Lower leg skin (tissue), 4 donors: ENCODE measurements around the gene TRABD2A. TPM values are rescaled to one million over a fixed set of nuclear protein-coding genes. Genes with fewer than 3 reads are reported as not detected.

Experiments used
- DNase-seq, 2 donors: peaks; one replicate each; pipeline ENCODE4 v3.0.0-alpha.2; 2019; ENCODE audit warnings: low spot score in 2 of 2
- H3K4me3 ChIP-seq: fragments of 200-600 bp; sonication (generic); 2 replicates; pipeline ENCODE4 v1.5.1; 2017; ENCODE audit warnings: mild to moderate bottlenecking, low read depth; ENCODE audit not compliant: poor library complexity, severe bottlenecking
- CTCF ChIP-seq, 3 donors: fragments of 450-650 bp; IDR thresholded peaks; one replicate each; pipeline ENCODE4 v1.5.1; 2016; ENCODE audit warnings: antibody characterized with exemption in 3 of 3, mild to moderate bottlenecking in 3 of 3, moderate library complexity in 2 of 3
- POLR2A ChIP-seq, 2 donors: fragments of 450-650 bp; IDR thresholded peaks; one replicate each; pipeline ENCODE4 v1.6.1; 2016 to 2017; ENCODE audit warnings: antibody characterized with exemption in 2 of 2, mild to moderate bottlenecking in 1 of 2, moderate library complexity in 1 of 2
- WGBS, 2 donors: methylation state at CpG; one replicate each; pipeline ENCODE4 v1.1.5; 2018; 5-methylcytosine and 5-hydroxymethylcytosine counted together
- intact Hi-C: fragments of 100-400 bp; cut with DNase I; formaldehyde crosslinking; loops from one replicate; pipeline ENCODE4 v1.15.0; 2023; ENCODE audit warnings: low total_unique reads
- total RNA-seq, 4 donors: library from RNA; depleted of rRNA; stranded (reverse); fragments of >200 nt; gene quantifications; one replicate each; pipeline ENCODE4 v1.1.0, GENCODE V29; 2016

The TRABD2A gene
- total RNA-seq, 4 donors from 2014 or later = 0.17 to 2.1 (median 1.5) TPM; not detected in 1

DNA sequence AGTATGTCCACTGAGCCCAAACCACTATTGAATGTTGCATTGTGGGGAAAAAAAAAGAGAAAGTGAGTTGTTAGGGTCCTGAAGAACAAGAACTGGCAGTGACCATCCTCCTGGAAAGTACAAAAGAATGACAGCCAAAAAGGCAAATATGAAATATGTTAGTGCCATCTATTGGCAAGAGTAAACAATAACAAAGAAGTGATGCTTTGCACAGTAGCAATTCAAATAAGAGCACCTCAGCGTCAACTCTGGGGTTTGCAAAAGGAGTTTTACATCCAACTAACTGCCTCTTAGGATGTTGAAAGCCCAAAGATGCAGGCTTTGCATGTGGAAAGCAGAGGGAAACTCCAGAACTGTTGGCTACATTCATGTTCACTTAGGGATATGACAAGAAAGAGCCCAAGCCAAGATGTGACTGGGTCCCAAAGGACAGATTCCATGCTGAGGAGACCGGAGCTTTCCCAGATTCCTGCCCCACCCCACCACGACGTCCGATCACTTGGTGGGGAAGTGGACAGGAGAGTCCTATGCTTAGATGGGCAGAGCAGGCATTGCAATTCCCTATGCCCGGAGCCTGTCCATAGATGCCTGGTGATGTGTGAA is 15.6 kb downstream of the TRABD2A start:
- DNase-seq = peak in 1 of 2 donors; percentile 34
- intact Hi-C loops = no loop called here
- H3K4me3 ChIP-seq = no peak overlapping the region
- TF ChIP-seq CTCF (IDR thresholded peaks at IDR 0.05) = no peak
- no peak for TF ChIP-seq POLR2A (IDR thresholded peaks at IDR 0.05)
- 49 to 68% methylated on average over 6 of the region's 6 CpGs for WGBS, 2 donors

- 75 to 81% methylated on average over 6 of the region's 6 CpGs for WGBS, 2 donors
- intact Hi-C loops = no loop called here
- H3K4me3 ChIP-seq = no peak overlapping the region
- TF ChIP-seq POLR2A (IDR thresholded peaks at IDR 0.05) (no peak), CTCF (IDR thresholded peaks at IDR 0.05) (no peak)
- DNase-seq = no peak
Observed at GRCh38 chr2:84862006-84862405, 18.9 kb downstream of the TRABD2A start.

DNA sequence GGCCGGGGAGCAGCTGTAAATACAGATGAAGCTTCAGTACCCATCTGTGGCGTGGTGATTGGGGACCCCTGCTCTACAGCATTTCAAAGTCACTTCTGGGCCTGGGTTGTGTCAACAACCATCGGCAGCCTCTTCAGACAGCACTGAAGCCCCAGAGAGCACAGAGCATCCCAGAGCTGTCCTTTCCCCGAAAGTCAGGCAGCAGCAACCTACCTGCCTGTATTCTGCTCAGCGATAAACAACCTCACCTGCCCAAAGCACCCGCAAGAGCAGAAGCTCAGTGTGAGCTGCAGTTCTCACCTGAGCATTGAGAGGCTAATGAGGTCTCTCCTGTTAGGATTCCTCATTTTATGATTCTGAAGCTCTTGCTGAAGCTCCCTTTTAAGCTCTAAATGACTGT is 19.3 kb downstream of the TRABD2A start:
- no peak overlapping the region for H3K4me3 ChIP-seq
- 73 to 80% methylated on average over 6 of the region's 6 CpGs for WGBS, 2 donors
- peak in 1 of 2 donors; percentile 7 for DNase-seq
- intact Hi-C loops = no loop called here
- no peak for TF ChIP-seq POLR2A (IDR thresholded peaks at IDR 0.05)
- no peak for TF ChIP-seq CTCF (IDR thresholded peaks at IDR 0.05)

DNA sequence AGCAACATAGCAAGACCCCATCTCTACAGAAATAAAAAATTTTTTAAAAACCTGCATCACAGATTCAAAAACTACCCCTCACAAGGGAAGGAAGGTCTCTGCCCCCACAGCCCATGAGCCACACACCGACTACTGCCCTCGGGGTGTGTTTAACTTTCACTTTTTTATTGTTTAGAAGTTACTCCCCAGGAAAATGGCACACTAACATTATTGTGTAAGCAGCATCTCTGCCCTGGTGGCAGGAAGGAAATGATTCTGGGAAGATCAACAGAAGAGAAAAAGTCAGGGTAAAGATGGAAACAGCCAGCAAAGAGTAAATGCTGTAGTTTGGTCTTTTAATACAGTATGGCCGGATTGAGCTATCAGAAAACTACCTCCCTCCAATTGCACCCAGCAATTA is 21.9 kb downstream of the TRABD2A start:
- intact Hi-C loops = no loop called here
- whole genome bisulfite sequencing, 2 donors = 74 to 85% methylated on average over 3 of the region's 3 CpGs
- TF ChIP-seq POLR2A (IDR thresholded peaks at IDR 0.05) (no peak), CTCF (IDR thresholded peaks at IDR 0.05) (no peak)
- DNase-seq = peak in 1 of 2 donors; percentile 31
- H3K4me3 ChIP-seq = no peak overlapping the region

- intact Hi-C loops = no loop called here
- H3K4me3 ChIP-seq = no peak overlapping the region
- 75 to 91% methylated on average over 3 of the region's 3 CpGs for WGBS, 2 donors
- TF ChIP-seq POLR2A (IDR thresholded peaks at IDR 0.05) (no peak), CTCF (IDR thresholded peaks at IDR 0.05) (no peak)
- peak in 1 of 2 donors; percentile 14 for DNase-seq
Observed at GRCh38 chr2:84858123-84858522, 22.8 kb downstream of the TRABD2A start.

- intact Hi-C loops = no loop called here
- peak in 1 of 2 donors; percentile 60 for DNase-seq
- no peak overlapping the region for H3K4me3 ChIP-seq
- no peak for TF ChIP-seq CTCF (IDR thresholded peaks at IDR 0.05)
- no peak for TF ChIP-seq POLR2A (IDR thresholded peaks at IDR 0.05)
- 67 to 88% methylated on average over 5 of the region's 5 CpGs for WGBS, 2 donors
Observed at GRCh38 chr2:84857566-84857965, 23.3 kb downstream of the TRABD2A start.
